Common myeloid progenitor, CD34-positive (primary cell): ENCODE measurements around the gene CATSPER3.

ENCODE experiments used
- CTCF ChIA-PET: fragments of 350-600 bp; sonication (Branson Sonifier 250); formaldehyde crosslinking; loops from one replicate; lab custom pipeline; 2021; ENCODE audit warnings: antibody characterized with exemption; lab: Charles Lee
- POLR2A ChIA-PET: fragments of 350-600 bp; sonication (Branson Sonifier 250); formaldehyde crosslinking; loops from one replicate; lab custom pipeline; 2021; ENCODE audit warnings: antibody characterized with exemption; lab: Charles Lee
- DNase-seq, 3 donors: peaks; one replicate each; pipeline versions ENCODE4 v3.0.0 to v3.0.0-alpha.2; 2013
- H3K27ac ChIP-seq, 2 experiments: 1 replicate in 1 of 2; 2 replicates in 1 of 2; pipeline ENCODE4 v1.7.0; 2013; ENCODE audit warnings: inconsistent platforms in 2 of 2, low read length in 2 of 2, mild to moderate bottlenecking in 2 of 2, low read depth in 1 of 2, moderate library complexity in 1 of 2; ENCODE audit not compliant: severe bottlenecking in 2 of 2, insufficient read depth in 1 of 2, poor library complexity in 1 of 2
- H3K27me3 ChIP-seq, 5 experiments: replicated peaks in 2 of 5; 1 replicate in 3 of 5; 2 replicates in 2 of 5; pipeline versions ENCODE4 v1.6.1 to v1.7.0; 2013; ENCODE audit warnings: low read length in 4 of 5, mild to moderate bottlenecking in 2 of 5, moderate library complexity in 2 of 5, inconsistent platforms in 1 of 5; ENCODE audit not compliant: insufficient read depth in 5 of 5, control insufficient read depth in 4 of 5
- H3K36me3 ChIP-seq, 4 experiments: 1 replicate in 2 of 4; 2 replicates in 2 of 4; pipeline versions ENCODE4 v1.6.1 to v1.7.0; 2013; ENCODE audit warnings: low read length in 3 of 4, control low read depth in 1 of 4, mild to moderate bottlenecking in 1 of 4; ENCODE audit not compliant: control insufficient read depth in 4 of 4, insufficient read depth in 4 of 4
- H3K4me1 ChIP-seq, 4 experiments: 1 replicate in 3 of 4; 2 replicates in 1 of 4; pipeline versions ENCODE4 v1.6.1 to v1.7.1; 2013; ENCODE audit warnings: low read length in 3 of 4, mild to moderate bottlenecking in 3 of 4, control low read depth in 1 of 4, inconsistent platforms in 1 of 4, moderate library complexity in 1 of 4; ENCODE audit not compliant: control insufficient read depth in 4 of 4, insufficient read depth in 4 of 4; ENCODE audit errors: control extremely low read depth in 1 of 4
- H3K4me3 ChIP-seq, 7 experiments: 1 replicate in 4 of 7; 2 replicates in 3 of 7; pipeline versions ENCODE4 v1.5.1 to v1.7.0; 2013; ENCODE audit warnings: mild to moderate bottlenecking in 7 of 7, low read length in 6 of 7, moderate library complexity in 6 of 7, inconsistent platforms in 2 of 7, low read depth in 2 of 7, control low read depth in 1 of 7; ENCODE audit not compliant: insufficient read depth in 4 of 7, control insufficient read depth in 1 of 7; ENCODE audit errors: extremely low read depth in 1 of 7
- H3K9me3 ChIP-seq, 5 experiments: 1 replicate in 4 of 5; 2 replicates in 1 of 5; pipeline versions ENCODE4 v1.6.1 to v1.7.1; 2013; ENCODE audit warnings: low read length in 4 of 5, mild to moderate bottlenecking in 2 of 5, inconsistent platforms in 1 of 5, low read depth in 1 of 5, moderate library complexity in 1 of 5; ENCODE audit not compliant: control insufficient read depth in 4 of 5, insufficient read depth in 2 of 5; ENCODE audit errors: control extremely low read depth in 1 of 5
- WGBS: methylation state at CpG from one replicate; pipeline ENCODE4 v1.1.5; 2013; ENCODE audit not compliant: insufficient coverage; 5-methylcytosine and 5-hydroxymethylcytosine counted together

The CATSPER3 gene

DNA sequence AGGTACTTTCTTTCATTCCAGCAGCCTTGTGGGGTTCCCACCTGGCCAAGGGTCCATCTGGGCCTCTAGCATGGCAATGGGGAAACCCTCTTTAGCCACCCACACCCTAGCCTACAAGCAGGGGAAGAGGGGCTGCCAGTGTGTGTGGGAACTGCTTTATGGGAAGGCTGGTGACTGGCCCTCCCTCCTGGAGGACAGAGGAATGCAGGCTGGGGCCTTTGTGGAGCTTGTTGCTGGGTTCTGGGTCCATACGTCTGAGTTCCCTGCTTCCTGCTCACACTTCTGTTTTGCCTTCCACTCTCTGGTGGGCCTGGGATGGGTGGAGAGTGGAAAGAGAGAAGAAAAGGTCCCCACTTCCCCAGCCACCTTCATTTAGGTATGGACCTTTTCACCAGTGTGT lies 81.2 kb downstream of the CATSPER3 start:
- Histone ChIP-seq H3K36me3 (no peaks in the 10 kb centered on the region), H3K9me3 (no peaks in the 10 kb centered on the region), H3K27me3 (peaks cover 12 to 98% (median 50%) of the 10 kb centered on the region in 5 experiments), H3K4me1 (peaks cover 2 to 13% (median 10%) of the 10 kb centered on the region in 4 experiments), H3K27ac (no peak overlapping the region), H3K4me3 (no peak overlapping the region)
- ChIA-PET CTCF (no interaction called here), POLR2A (no interaction called here)
- DNase-seq: no peak
- WGBS: no CpG with 5 or more reads among the region's 1 CpG

DNA sequence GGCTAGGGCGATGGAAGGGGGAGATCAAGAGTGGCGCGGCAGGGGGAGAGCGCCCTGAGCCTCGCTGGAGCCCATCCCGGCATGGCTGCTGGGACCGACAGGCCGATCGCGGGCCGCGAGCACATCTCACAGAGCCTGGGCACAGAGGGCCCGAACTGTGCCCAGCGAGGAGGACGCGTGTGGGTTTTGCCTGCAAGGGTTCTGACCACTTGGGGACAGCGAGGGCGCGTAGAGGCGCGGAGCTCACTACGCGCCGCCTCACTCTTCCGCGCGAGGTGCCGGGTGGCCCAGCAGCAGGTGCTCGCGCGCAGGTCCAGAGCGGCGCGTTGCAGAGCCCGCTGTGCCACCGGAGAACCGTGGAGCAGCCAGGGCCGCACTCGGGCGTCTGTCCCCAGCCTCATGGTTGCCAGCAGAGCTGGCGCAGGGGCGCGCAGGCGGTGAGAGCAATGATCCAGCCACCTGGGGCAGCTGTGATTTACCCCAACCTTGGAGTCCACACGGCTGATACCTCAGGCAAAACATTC lies 82.6 kb downstream of the CATSPER3 start:
- POLR2A ChIA-PET: interaction anchor here (0.6 kb wide), 1 partner anchor 12 kb away, joined by 3 read pairs; no protein-coding TSS in a partner anchor
- Histone ChIP-seq H3K27ac (no peak overlapping the region), H3K4me3 (peak overlapping the region in 1 of 7 experiments; percentile 19), H3K9me3 (no peaks in the 10 kb centered on the region), H3K27me3 (peaks cover 12 to 97% (median 51%) of the 10 kb centered on the region in 5 experiments), H3K36me3 (no peaks in the 10 kb centered on the region), H3K4me1 (peaks cover 2 to 13% (median 10%) of the 10 kb centered on the region in 4 experiments)
- DNase-seq: no peak
- WGBS: 10% methylated on average over 45 of the region's 45 CpGs
- CTCF ChIA-PET: no interaction called here

DNA sequence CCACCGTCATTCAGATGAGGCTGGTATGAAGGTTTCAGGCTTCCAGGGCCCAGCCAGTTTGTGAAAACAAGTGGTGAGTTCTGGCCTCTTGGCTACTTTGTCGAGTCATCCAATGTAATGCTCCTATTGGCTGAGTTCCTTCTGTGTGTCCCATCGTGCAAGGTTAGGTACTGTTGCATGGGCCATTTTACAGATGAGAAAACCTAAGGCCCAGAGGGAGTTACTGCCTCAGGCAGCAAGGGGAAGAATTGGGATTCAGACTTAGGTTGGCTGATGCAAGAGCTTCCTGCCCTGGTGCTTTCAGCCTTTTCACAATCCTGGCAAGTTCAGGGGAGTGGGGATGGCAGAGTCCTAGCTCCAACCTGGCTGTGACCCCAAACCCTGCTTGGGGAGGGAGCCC lies 83.7 kb downstream of the CATSPER3 start:
- CTCF ChIA-PET: interaction anchor here (0.6 kb wide), 1 partner anchor 157 kb away, joined by 3 read pairs; no protein-coding TSS in a partner anchor

DNA sequence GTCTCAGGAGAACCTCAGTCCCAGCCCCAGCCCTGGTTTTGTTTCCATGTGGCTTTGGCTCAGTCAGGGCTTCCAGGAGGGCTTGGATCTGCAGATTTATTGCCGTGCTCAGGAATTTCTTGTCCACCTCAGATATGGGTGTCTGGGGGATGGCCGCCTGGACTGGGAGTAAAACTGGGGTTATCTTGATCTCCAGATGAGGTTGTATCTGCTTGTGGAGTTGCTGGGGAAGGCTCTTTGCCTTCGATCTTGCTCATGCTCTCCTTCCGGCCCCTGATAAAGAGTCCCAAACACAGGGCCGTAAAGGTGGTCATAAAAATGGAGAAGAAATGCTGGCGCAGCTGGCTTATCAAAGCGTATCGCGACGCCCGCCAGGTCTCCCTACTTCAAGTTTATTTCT lies 84.2 kb downstream of the CATSPER3 start:
- H3K4me1 ChIP-seq: peaks cover 2 to 13% (median 10%) of the 10 kb centered on the region in 4 experiments
- no peaks in the 10 kb centered on the region for H3K36me3 ChIP-seq
- POLR2A ChIA-PET: no interaction called here
- DNase-seq: no peak
- H3K9me3 ChIP-seq: no peaks in the 10 kb centered on the region
- 50% methylated on average over 9 of the region's 11 CpGs for WGBS
- no peak overlapping the region for H3K4me3 ChIP-seq
- H3K27ac ChIP-seq: no peak overlapping the region
- H3K27me3 ChIP-seq: peaks cover 10 to 96% (median 48%) of the 10 kb centered on the region in 5 experiments
- CTCF ChIA-PET: interaction anchor here (0.6 kb wide), 1 partner anchor 157 kb away, joined by 3 read pairs; no protein-coding TSS in a partner anchor

More for the DNA sequence above, 83.7 kb downstream of the CATSPER3 start:
- Histone ChIP-seq H3K27ac (no peak overlapping the region), H3K4me1 (peaks cover 2 to 13% (median 10%) of the 10 kb centered on the region in 4 experiments), H3K36me3 (no peaks in the 10 kb centered on the region), H3K9me3 (no peaks in the 10 kb centered on the region), H3K27me3 (peaks cover 10 to 95% (median 48%) of the 10 kb centered on the region in 5 experiments), H3K4me3 (no peak overlapping the region)
- DNase-seq: no peak
- 81% methylated on average over 2 of the region's 3 CpGs for WGBS
- POLR2A ChIA-PET: no interaction called here

DNA sequence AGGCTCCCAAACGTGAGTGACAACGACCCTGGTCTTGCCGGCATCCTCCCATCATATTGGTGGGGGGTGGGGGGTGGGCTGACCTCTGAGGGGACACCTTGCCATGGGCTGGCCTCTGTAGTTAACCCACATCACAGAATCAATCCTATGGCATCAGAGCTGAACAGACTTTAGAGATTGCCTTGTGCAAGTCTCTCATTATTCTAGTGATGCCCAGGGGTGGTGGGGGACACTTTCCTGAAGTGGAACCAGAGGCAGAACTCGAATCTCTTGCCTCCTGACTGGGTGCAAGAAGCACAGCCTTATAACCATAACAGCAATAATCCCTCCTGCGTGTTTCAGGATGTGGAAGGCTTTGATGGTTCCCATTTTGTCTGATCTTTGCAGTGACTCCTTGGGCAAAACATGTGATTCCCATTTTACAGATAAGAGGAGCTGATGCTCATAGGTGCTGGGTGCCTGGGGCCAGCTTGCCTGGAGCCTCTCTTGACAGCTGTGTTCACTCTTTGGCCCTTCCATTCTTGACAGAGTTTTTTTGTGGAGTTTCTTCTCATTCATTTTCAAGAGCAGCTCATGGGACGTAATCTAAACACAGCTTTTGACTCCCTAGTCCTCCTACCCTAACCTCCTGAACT lies 84.9 kb downstream of the CATSPER3 start:
- Histone ChIP-seq H3K4me3 (no peak overlapping the region), H3K9me3 (no peaks in the 10 kb centered on the region), H3K27ac (no peak overlapping the region), H3K27me3 (peaks cover 10 to 97% (median 45%) of the 10 kb centered on the region in 5 experiments), H3K4me1 (peaks cover 2 to 13% (median 10%) of the 10 kb centered on the region in 4 experiments), H3K36me3 (no peaks in the 10 kb centered on the region)
- 78% methylated on average over 3 of the region's 6 CpGs for WGBS
- no peak for DNase-seq
- ChIA-PET CTCF (interaction anchor here (0.9 kb wide), 1 partner anchor 14 kb away, joined by 4 read pairs; no protein-coding TSS in a partner anchor), POLR2A (no interaction called here)

DNA sequence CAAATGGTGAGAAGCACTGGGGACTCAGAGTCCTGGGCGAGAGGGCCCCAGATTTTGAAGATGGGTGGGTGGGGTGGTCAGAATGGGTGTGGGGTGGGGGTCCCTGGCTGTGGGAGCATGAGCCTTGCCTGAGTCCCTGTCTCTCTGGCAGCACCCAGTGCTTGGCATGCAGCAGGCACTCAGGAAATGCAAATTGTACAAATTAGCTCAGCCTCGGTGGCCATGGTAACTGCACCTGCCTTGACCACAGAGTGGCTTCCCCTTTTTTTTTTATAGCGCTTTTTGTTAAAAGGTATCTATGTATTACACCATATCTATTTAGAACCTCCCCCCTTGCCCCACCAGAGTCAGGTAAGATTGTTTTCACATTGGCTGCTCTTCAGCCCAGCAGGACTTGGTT lies 85.6 kb downstream of the CATSPER3 start:
- 38% methylated on average over 1 of the region's 3 CpGs for WGBS
- ChIA-PET POLR2A (no interaction called here), CTCF (interaction anchor here (0.6 to 0.9 kb wide), 2 partner anchors 10 to 13 kb away, joined by 3 to 4 read pairs; no protein-coding TSS in a partner anchor)
- Histone ChIP-seq H3K27me3 (peaks cover 10 to 97% (median 41%) of the 10 kb centered on the region in 5 experiments), H3K27ac (no peak overlapping the region), H3K4me3 (no peak overlapping the region), H3K4me1 (peaks cover 2 to 13% (median 10%) of the 10 kb centered on the region in 4 experiments), H3K9me3 (no peaks in the 10 kb centered on the region), H3K36me3 (no peaks in the 10 kb centered on the region)
- DNase-seq: peak; percentile 54 to 84 (median 79)

DNA sequence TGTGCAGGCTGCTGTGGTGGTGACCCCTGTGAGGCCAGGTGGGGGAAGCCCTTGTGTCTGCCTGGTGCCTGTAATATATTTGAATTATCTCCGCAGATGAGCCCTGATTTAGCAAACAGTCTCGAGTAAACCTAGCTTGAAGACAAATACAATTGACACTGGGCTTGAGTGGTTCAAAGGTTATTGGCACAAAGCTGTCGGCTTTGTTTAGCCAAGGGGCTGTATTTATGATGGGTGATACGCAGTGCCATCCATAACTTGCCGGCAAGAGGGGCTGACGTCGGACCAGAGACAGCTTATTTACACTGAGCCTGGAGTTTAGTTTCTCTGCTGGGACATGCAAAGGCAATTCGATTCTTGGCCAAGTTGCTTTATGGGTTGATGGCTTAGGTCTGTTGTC lies 86.3 kb downstream of the CATSPER3 start:
- Histone ChIP-seq H3K4me3 (no peak overlapping the region), H3K27ac (no peak overlapping the region), H3K36me3 (no peaks in the 10 kb centered on the region), H3K27me3 (peaks cover 10 to 97% (median 41%) of the 10 kb centered on the region in 5 experiments), H3K9me3 (no peaks in the 10 kb centered on the region), H3K4me1 (peaks cover 2 to 13% (median 10%) of the 10 kb centered on the region in 4 experiments)
- CTCF ChIA-PET: no interaction called here
- POLR2A ChIA-PET: no interaction called here
- WGBS: 72% methylated on average over 8 of the region's 8 CpGs
- DNase-seq: no peak
